D721Med (cell line): ENCODE results near the gene GFM1.

ENCODE experiments used
- DNase-seq: peaks from one replicate; pipeline ENCODE4 v3.0.0; 2011; ENCODE audit warnings: low spot score; ENCODE audit not compliant: insufficient read length
- FAIRE-seq: peaks from 2 replicates; lab custom pipeline; 2011; peaks lifted over from hg19 to GRCh38; lab: Jason Lieb, UNC
- CTCF ChIP-seq: IDR thresholded peaks from 2 replicates; pipeline ENCODE4 v1.5.1; 2012; ENCODE audit warnings: mild to moderate bottlenecking, control low read depth; ENCODE audit not compliant: insufficient read depth; ENCODE audit errors: missing control alignments

The GFM1 gene

GRCh38 chr3:158659454-158660237, 15.3 kb downstream of the GFM1 start:
- DNase-seq (no peak), FAIRE-seq (peak; percentile 72)
- peak; percentile 71 for TF ChIP-seq CTCF

- no peak for DNase-seq
- no peak for FAIRE-seq
- no peak for TF ChIP-seq CTCF
These were observed 16.4 kb downstream of the GFM1 start for GRCh38 chr3:158660711-158661110.

DNA sequence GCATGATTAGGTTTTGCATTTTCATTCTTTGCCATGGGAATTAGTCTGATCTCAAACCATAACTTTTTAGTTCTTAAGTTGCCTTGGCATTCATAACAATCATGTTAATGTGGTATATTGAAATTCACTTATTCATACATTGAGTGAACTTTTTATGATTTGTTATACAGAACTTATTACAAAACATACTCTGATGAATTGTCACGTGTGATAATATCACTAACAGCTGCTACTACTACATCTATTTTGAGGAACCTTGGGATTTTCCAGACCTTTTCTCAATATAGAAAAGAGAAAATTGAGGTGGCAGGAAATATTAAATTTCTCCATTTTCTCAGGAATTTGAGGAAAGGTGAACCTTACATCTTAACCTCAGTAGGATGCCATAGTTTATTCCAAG, 18.9 kb downstream of the GFM1 start:
- no peak for FAIRE-seq
- TF ChIP-seq CTCF, result no peak
- no peak for DNase-seq

DNA sequence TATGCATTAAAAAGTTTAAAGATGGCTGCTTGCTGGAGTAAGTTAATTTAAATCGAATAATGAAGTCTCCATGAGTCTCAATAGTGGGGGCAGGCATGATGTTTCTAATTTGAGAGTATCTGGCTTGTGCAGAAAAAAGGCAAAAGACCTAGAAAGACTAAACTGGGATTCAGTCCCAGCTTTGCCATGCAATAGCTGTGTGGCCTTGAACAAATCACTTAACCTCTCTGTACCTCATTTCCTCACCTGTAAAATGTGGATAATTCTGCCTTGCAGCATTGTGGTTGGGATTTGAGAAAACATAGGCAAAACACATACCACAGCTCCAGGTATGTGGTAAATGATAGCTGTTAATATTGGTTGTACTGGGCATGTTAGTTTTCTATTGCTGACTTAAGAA, 19.5 kb downstream of the GFM1 start:
- no peak for FAIRE-seq
- no peak for TF ChIP-seq CTCF
- no peak for DNase-seq

- TF ChIP-seq CTCF, result no peak
- FAIRE-seq (no peak), DNase-seq (no peak)
These were observed 22.1 kb downstream of the GFM1 start for GRCh38 chr3:158666416-158666815.

- FAIRE-seq (no peak), DNase-seq (no peak)
- TF ChIP-seq CTCF, result no peak
These were observed 24.2 kb downstream of the GFM1 start for GRCh38 chr3:158668506-158668905.

DNA sequence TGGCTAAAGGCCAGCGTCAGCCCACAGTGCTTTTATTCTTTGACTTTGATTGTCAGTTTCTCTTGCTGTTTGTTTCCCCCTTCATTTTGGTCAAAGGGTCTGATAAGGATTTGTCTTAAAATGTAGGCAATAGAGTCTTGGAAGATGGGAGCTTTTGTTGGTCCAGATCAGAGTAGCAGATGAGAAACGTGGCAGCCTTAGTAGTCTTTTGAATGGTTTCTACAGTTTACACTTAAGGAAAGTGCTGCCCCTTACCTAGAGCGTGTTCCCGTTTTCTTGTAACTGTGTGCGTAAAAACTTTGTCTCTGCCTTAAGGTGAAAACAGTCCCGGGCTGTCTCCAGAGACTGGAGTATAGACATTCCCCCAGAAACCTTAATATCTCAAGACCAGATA, 27.5 kb downstream of the GFM1 start:
- no peak for TF ChIP-seq CTCF
- no peak for FAIRE-seq
- DNase-seq, result no peak
